ENCODE measurements around the gene DIS3L2.

The DIS3L2 gene

DNA sequence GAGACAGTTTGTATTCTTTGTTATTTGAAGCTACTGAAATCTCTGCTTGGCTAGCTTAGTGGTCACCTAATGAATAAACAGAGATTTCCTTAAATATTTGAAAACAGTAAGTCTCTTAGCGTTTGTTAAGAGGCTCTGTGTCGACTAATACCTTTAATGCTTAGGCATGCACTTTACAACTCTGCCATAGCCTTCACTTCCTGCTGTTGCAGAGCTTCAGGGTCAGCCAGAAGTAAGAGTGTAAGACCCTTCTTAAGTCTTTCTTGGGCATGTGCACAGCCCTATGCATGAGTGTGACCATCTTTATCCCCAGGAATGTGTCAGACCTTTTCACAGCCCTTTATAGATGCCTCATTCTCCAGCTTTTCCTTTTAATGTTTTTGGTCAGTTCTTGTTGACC is 221.8 kb downstream of the DIS3L2 start:
- no peak overlapping the region for H3K4me3 ChIP-seq (replicated peaks; ENCODE audit: low read depth, low read length)
- H3K36me3 ChIP-seq (ENCODE audit: control insufficient read depth, insufficient read depth, low read length): no peaks in the 10 kb centered on the region
- TF ChIP-seq CTCF (IDR thresholded peaks at IDR 0.05; ENCODE audit: insufficient read depth, low read length, poor library complexity, severe bottlenecking): no peak

GRCh38 chr2:232184346-232184745 is 222.8 kb downstream of the DIS3L2 start:
- H3K36me3 ChIP-seq (ENCODE audit: control insufficient read depth, insufficient read depth, low read length): no peaks in the 10 kb centered on the region
- no peaks in the 10 kb centered on the region for H3K27me3 ChIP-seq (replicated peaks; ENCODE audit: control insufficient read depth, insufficient read depth, low read length)
- no peak for DNase-seq (ENCODE audit: extremely low read depth, insufficient read length)
- H3K4me3 ChIP-seq (replicated peaks; ENCODE audit: low read depth, low read length): no peak overlapping the region
- TF ChIP-seq CTCF (IDR thresholded peaks at IDR 0.05; ENCODE audit: insufficient read depth, low read length, poor library complexity, severe bottlenecking): no peak

More for the DNA sequence above, 221.8 kb downstream of the DIS3L2 start:
- H3K27me3 ChIP-seq (replicated peaks; ENCODE audit: control insufficient read depth, insufficient read depth, low read length): no peaks in the 10 kb centered on the region
- DNase-seq (ENCODE audit: extremely low read depth, insufficient read length): no peak

DNA sequence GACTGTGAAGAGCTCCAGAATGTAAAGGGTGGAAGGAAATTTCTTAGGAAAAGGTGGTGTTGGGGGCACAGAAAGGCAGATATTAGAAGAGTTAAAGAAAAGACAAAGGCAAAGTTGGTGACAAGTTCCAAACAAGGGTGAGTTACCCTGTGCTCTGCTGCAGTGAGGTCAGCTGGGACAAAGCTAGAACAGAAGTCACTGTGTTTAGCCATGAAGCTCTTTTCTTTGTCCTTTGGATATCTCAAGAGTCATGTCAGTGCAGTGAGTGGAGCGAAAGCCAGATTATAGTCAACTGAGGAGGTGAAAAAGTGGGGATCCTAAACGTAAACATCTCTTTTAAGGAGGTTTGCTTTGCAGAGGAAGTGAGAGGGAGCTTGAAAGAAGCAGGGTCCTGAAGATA is 229.3 kb downstream of the DIS3L2 start:
- no peak for DNase-seq (ENCODE audit: extremely low read depth, insufficient read length)
- no peak overlapping the region for H3K4me3 ChIP-seq (replicated peaks; ENCODE audit: low read depth, low read length)
- H3K36me3 ChIP-seq (ENCODE audit: control insufficient read depth, insufficient read depth, low read length): no peaks in the 10 kb centered on the region
- TF ChIP-seq CTCF (IDR thresholded peaks at IDR 0.05; ENCODE audit: insufficient read depth, low read length, poor library complexity, severe bottlenecking): no peak
- H3K27me3 ChIP-seq (replicated peaks; ENCODE audit: control insufficient read depth, insufficient read depth, low read length): no peaks in the 10 kb centered on the region

- Histone ChIP-seq H3K36me3 (ENCODE audit: control insufficient read depth, insufficient read depth, low read length) (no peaks in the 10 kb centered on the region; the same call in 1 of the 2 replicates), H3K27me3 (replicated peaks; ENCODE audit: control insufficient read depth, insufficient read depth, low read length) (no peaks in the 10 kb centered on the region), H3K4me3 (replicated peaks; ENCODE audit: low read depth, low read length) (no peak overlapping the region)
- TF ChIP-seq CTCF (IDR thresholded peaks at IDR 0.05; ENCODE audit: insufficient read depth, low read length, poor library complexity, severe bottlenecking): no peak
- no peak for DNase-seq (ENCODE audit: extremely low read depth, insufficient read length)
Observed at GRCh38 chr2:232195487-232195886, 234.0 kb downstream of the DIS3L2 start.

GRCh38 chr2:232196802-232197201 is 235.3 kb downstream of the DIS3L2 start:
- no peak for TF ChIP-seq CTCF (IDR thresholded peaks at IDR 0.05; ENCODE audit: insufficient read depth, low read length, poor library complexity, severe bottlenecking)
- H3K4me3 ChIP-seq (replicated peaks; ENCODE audit: low read depth, low read length): no peak overlapping the region
- H3K36me3 ChIP-seq (ENCODE audit: control insufficient read depth, insufficient read depth, low read length): no peaks in the 10 kb centered on the region; the same call in 1 of the 2 replicates
- DNase-seq (ENCODE audit: extremely low read depth, insufficient read length): no peak
- no peaks in the 10 kb centered on the region for H3K27me3 ChIP-seq (replicated peaks; ENCODE audit: control insufficient read depth, insufficient read depth, low read length)

- H3K4me3 ChIP-seq (replicated peaks; ENCODE audit: low read depth, low read length): no peak overlapping the region
- no peak for DNase-seq (ENCODE audit: extremely low read depth, insufficient read length)
- no peaks in the 10 kb centered on the region for H3K27me3 ChIP-seq (replicated peaks; ENCODE audit: control insufficient read depth, insufficient read depth, low read length)
- H3K36me3 ChIP-seq (ENCODE audit: control insufficient read depth, insufficient read depth, low read length): no peaks in the 10 kb centered on the region; the same call in 1 of the 2 replicates
- TF ChIP-seq CTCF (IDR thresholded peaks at IDR 0.05; ENCODE audit: insufficient read depth, low read length, poor library complexity, severe bottlenecking): no peak
Observed at GRCh38 chr2:232200195-232200594, 238.7 kb downstream of the DIS3L2 start.

Measured in GM06990 (cell line).